WTC11 (cell line): ENCODE results near the gene SNAPC5. TPM values are rescaled to one million over a fixed set of nuclear protein-coding genes. Genes with fewer than 3 reads are reported as not detected.

Experiments used
- ATAC-seq: fragments of 200-7000 bp; cut with Tn5 transposase; 2 replicates; pipeline ENCODE4 v1.10.0; 2021; ENCODE audit warnings: mild to moderate bottlenecking, moderate library complexity
- CTCF ChIA-PET: fragments of 300-600 bp; sonication (Branson Sonifier 250); formaldehyde crosslinking; loops from one replicate; lab custom pipeline; 2021; ENCODE audit warnings: antibody characterized with exemption; lab: Charles Lee
- POLR2A ChIA-PET: fragments of 350-600 bp; sonication (Branson Sonifier 250); formaldehyde crosslinking; loops from one replicate; lab custom pipeline; 2021; ENCODE audit warnings: antibody characterized with exemption; lab: Charles Lee
- DNase-seq: peaks from one replicate; pipeline ENCODE4 v3.0.0; 2021; ENCODE audit warnings: low spot score
- H3K27ac Mint-ChIP-seq: 2 replicates; pipeline ENCODE4 v1.8.0; 2021; ENCODE audit warnings: mixed read lengths
- H3K27me3 Mint-ChIP-seq: 2 replicates; pipeline ENCODE4 v1.8.0; 2021; ENCODE audit warnings: low read depth, mild to moderate bottlenecking, moderate library complexity, mixed read lengths
- H3K36me3 Mint-ChIP-seq: 2 replicates; pipeline ENCODE4 v1.8.0; 2021; ENCODE audit warnings: mixed read lengths
- H3K4me1 Mint-ChIP-seq: 2 replicates; pipeline ENCODE4 v1.8.0; 2022; ENCODE audit warnings: mixed read lengths
- H3K4me3 Mint-ChIP-seq: 2 replicates; pipeline ENCODE4 v1.8.0; 2021; ENCODE audit warnings: mild to moderate bottlenecking, moderate library complexity, mixed read lengths
- H3K9me3 Mint-ChIP-seq: 2 replicates; pipeline ENCODE4 v1.8.0; 2021; ENCODE audit warnings: mixed read lengths
- ARID4B ChIP-seq: sonication (generic); formaldehyde crosslinking; IDR thresholded peaks from 2 replicates; pipeline ENCODE4 v1.8.0; 2023; ENCODE audit warnings: missing genetic modification reagents, mild to moderate bottlenecking, borderline replicate concordance
- ATF1 ChIP-seq: sonication (generic); formaldehyde crosslinking; IDR thresholded peaks from 2 replicates; pipeline ENCODE4 v1.8.1; 2023; ENCODE audit warnings: mild to moderate bottlenecking, moderate library complexity, missing genetic modification reagents
- ETV6 ChIP-seq: sonication (generic); formaldehyde crosslinking; IDR thresholded peaks from 2 replicates; pipeline ENCODE4 v1.8.1; 2022; ENCODE audit warnings: mild to moderate bottlenecking, missing genetic modification reagents
- FOXP1 ChIP-seq: sonication (generic); formaldehyde crosslinking; IDR thresholded peaks from 2 replicates; pipeline ENCODE4 v1.8.0; 2022; ENCODE audit warnings: missing genetic modification reagents, mild to moderate bottlenecking, moderate library complexity, borderline replicate concordance
- HMGA2 ChIP-seq: fragments of 250-450 bp; sonication (Bioruptor Pico); IDR thresholded peaks from 2 replicates; pipeline ENCODE4 v1.4.0; 2021; ENCODE audit warnings: mild to moderate bottlenecking, moderate library complexity
- HMGXB4 ChIP-seq: sonication (generic); formaldehyde crosslinking; IDR thresholded peaks from 2 replicates; pipeline ENCODE4 v1.8.1; 2023; ENCODE audit warnings: mild to moderate bottlenecking, moderate library complexity, missing genetic modification reagents
- JAZF1 ChIP-seq: fragments of 250-450 bp; sonication (Bioruptor Pico); IDR thresholded peaks from 2 replicates; pipeline ENCODE4 v1.9.0; 2021; ENCODE audit warnings: moderate library complexity, mild to moderate bottlenecking, inconsistent platforms
- MLX ChIP-seq: sonication (generic); formaldehyde crosslinking; IDR thresholded peaks from 2 replicates; pipeline ENCODE4 v1.8.1; 2023; ENCODE audit warnings: mild to moderate bottlenecking, missing genetic modification reagents, moderate library complexity
- MYBL2 ChIP-seq: sonication (generic); formaldehyde crosslinking; IDR thresholded peaks from 2 replicates; pipeline ENCODE4 v1.8.1; 2023; ENCODE audit warnings: mild to moderate bottlenecking, moderate library complexity, missing genetic modification reagents
- NFYB ChIP-seq: sonication (generic); formaldehyde crosslinking; conservative IDR thresholded peaks from 2 replicates; pipeline ENCODE4 v1.8.0; 2022; ENCODE audit warnings: low read depth, missing genetic modification reagents
- NR3C1 ChIP-seq: sonication (generic); formaldehyde crosslinking; conservative IDR thresholded peaks from 2 replicates; pipeline ENCODE4 v1.8.1; 2023; ENCODE audit warnings: low read depth, mild to moderate bottlenecking, missing genetic modification reagents
- PREB ChIP-seq: sonication (generic); formaldehyde crosslinking; IDR thresholded peaks from 2 replicates; pipeline ENCODE4 v1.8.1; 2022; ENCODE audit warnings: mild to moderate bottlenecking, missing genetic modification reagents, moderate library complexity, borderline replicate concordance
- RORB ChIP-seq: fragments of 250-450 bp; sonication (Bioruptor Pico); IDR thresholded peaks from 2 replicates; pipeline ENCODE4 v1.9.0; 2021; ENCODE audit warnings: mild to moderate bottlenecking
- SMAD3 ChIP-seq: sonication (generic); formaldehyde crosslinking; IDR thresholded peaks from 2 replicates; pipeline ENCODE4 v1.8.0; 2022; ENCODE audit warnings: missing genetic modification reagents, mild to moderate bottlenecking, borderline replicate concordance
- TCF7 ChIP-seq: sonication (generic); formaldehyde crosslinking; IDR thresholded peaks from 2 replicates; pipeline ENCODE4 v1.8.0; 2022; ENCODE audit warnings: mild to moderate bottlenecking, low read depth, missing genetic modification reagents, moderate library complexity
- TEAD4 ChIP-seq: sonication (generic); formaldehyde crosslinking; IDR thresholded peaks from 2 replicates; pipeline ENCODE4 v1.8.0; 2022; ENCODE audit warnings: mild to moderate bottlenecking, missing genetic modification reagents
- ZNF219 ChIP-seq: sonication (generic); formaldehyde crosslinking; IDR thresholded peaks from 2 replicates; pipeline ENCODE4 v1.8.0; 2023; ENCODE audit warnings: missing genetic modification reagents, mild to moderate bottlenecking, borderline replicate concordance
- ZNF396 ChIP-seq: fragments of 250-450 bp; sonication (Bioruptor Pico); IDR thresholded peaks from 2 replicates; pipeline ENCODE4 v1.8.0; 2021; ENCODE audit warnings: mild to moderate bottlenecking, moderate library complexity, borderline replicate concordance
- ZNF671 ChIP-seq: fragments of 250-450 bp; sonication (Bioruptor Pico); IDR thresholded peaks from 2 replicates; pipeline ENCODE4 v1.8.0; 2021; ENCODE audit warnings: mild to moderate bottlenecking
- total RNA-seq: library from RNA; stranded (reverse); gene quantifications from 3 replicates; pipeline ENCODE4 v1.2.3, GENCODE V29; 2021

Gene SNAPC5
- total RNA-seq, 1 experiment from 2014 or later, result 21.1 TPM

- TF ChIP-seq TEAD4 (CRISPR knock-in tag), result no peak
- no peak for TF ChIP-seq ARID4B (CRISPR knock-in tag)
- TF ChIP-seq TCF7, result no peak
- TF ChIP-seq ZNF396, result no peak
- TF ChIP-seq ZNF219 (CRISPR knock-in tag), result no peak
- TF ChIP-seq, all 79 proteins: peak for 0
Measured at GRCh38 chr15:66508293-66508883, 10.8 kb upstream of the SNAPC5 start (continued).

GRCh38 chr15:66505818-66506217 is 8.3 kb upstream of the SNAPC5 start:
- H3K27me3 Mint-ChIP-seq, result no peaks in the 10 kb centered on the region
- peak overlapping the region; percentile 99 for H3K27ac Mint-ChIP-seq
- CTCF ChIA-PET, result interaction anchor here (0.9 to 1.0 kb wide), 3 partner anchors 8 to 61 kb away, joined by 3 read pairs; partner anchors contain the start of gene SNAPC5
- peaks cover 47% of the 10 kb centered on the region for H3K36me3 Mint-ChIP-seq
- peaks cover 36% of the 10 kb centered on the region for H3K4me1 Mint-ChIP-seq
- peak overlapping the region; percentile 100 for H3K4me3 Mint-ChIP-seq
- ATAC-seq (no peak), DNase-seq (no peak)
- TF ChIP-seq JAZF1 (CRISPR knock-in tag) (no peak), PREB (CRISPR knock-in tag) (no peak), ETV6 (CRISPR knock-in tag) (no peak), SMAD3 (CRISPR knock-in tag) (no peak), NFYB (CRISPR knock-in tag) (no peak), ATF1 (CRISPR knock-in tag) (no peak), RORB (CRISPR knock-in tag) (no peak), NR3C1 (CRISPR knock-in tag) (no peak), HMGXB4 (CRISPR knock-in tag) (no peak), ZNF671 (no peak), MYBL2 (CRISPR knock-in tag) (no peak), HMGA2 (CRISPR knock-in tag) (no peak)
- POLR2A ChIA-PET, result interaction anchor here (1.2 kb wide), 1 partner anchor 118 kb away, joined by 4 read pairs; no protein-coding TSS in a partner anchor
- no peaks in the 10 kb centered on the region for H3K9me3 Mint-ChIP-seq

GRCh38 chr15:66505430-66505811 is 7.9 kb upstream of the SNAPC5 start:
- no peaks in the 10 kb centered on the region for H3K9me3 Mint-ChIP-seq
- ATAC-seq (peak; percentile 38), DNase-seq (no peak)
- H3K36me3 Mint-ChIP-seq, result peaks cover 47% of the 10 kb centered on the region
- ChIA-PET CTCF (interaction anchor here (0.7 to 1.0 kb wide), 4 partner anchors 7 to 119 kb away, joined by 3 read pairs; partner anchors contain the start of genes MAP2K1 and SNAPC5), POLR2A (interaction anchor here (1.2 kb wide), 1 partner anchor 118 kb away, joined by 4 read pairs; no protein-coding TSS in a partner anchor)
- no peak for TF ChIP-seq MLX (CRISPR knock-in tag)
- TF ChIP-seq FOXP1 (CRISPR knock-in tag), result no peak
- H3K4me1 Mint-ChIP-seq, result peaks cover 36% of the 10 kb centered on the region
- no peaks in the 10 kb centered on the region for H3K27me3 Mint-ChIP-seq
- H3K27ac Mint-ChIP-seq, result peak overlapping the region; percentile 99
- H3K4me3 Mint-ChIP-seq, result peak overlapping the region; percentile 100
